GM12874 (cell line): Measurements from ENCODE around the gene SDR39U1.

ENCODE experiments used
- TF ChIP-seq, protein P1 (sequence below): IDR thresholded peaks from 2 replicates; pipeline ENCODE4 v1.5.1; 2011; ENCODE audit warnings: low read depth, mild to moderate bottlenecking, control low read depth, low read length, moderate library complexity; ENCODE audit not compliant: insufficient read depth

Gene SDR39U1

DNA sequence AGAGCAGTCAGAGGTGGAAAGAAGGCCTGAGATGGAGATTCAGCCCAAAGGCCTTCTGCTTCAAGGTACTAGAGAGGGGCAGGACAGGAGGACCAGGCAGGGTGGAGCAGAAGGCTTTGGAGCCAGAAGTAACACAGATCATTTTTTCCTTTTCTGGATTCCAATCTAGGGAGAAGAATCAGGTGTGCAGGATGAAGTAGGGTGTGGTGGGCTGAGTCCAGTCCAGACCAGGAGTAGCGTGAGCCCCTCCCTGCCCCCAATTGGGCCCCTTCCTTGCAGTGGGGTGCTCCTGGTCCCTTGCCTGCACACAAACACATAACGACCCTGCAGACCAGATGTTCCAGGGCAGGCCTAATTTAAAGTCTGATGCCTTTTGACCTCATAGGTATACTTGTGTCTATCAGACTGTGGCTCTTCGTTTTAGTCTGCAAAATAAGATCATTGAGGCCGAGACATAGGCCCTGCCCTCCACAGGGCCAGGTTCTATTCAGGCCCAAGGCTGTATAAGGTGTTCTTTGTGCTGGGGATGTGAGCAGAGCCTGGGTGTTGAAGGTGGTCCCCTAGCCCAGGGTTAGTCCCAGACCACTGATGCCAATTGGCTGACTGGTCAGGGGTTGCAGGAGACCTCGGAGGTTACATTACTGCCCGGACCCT is 44.8 kb downstream of the SDR39U1 start:
- TF ChIP-seq, protein P1, sequence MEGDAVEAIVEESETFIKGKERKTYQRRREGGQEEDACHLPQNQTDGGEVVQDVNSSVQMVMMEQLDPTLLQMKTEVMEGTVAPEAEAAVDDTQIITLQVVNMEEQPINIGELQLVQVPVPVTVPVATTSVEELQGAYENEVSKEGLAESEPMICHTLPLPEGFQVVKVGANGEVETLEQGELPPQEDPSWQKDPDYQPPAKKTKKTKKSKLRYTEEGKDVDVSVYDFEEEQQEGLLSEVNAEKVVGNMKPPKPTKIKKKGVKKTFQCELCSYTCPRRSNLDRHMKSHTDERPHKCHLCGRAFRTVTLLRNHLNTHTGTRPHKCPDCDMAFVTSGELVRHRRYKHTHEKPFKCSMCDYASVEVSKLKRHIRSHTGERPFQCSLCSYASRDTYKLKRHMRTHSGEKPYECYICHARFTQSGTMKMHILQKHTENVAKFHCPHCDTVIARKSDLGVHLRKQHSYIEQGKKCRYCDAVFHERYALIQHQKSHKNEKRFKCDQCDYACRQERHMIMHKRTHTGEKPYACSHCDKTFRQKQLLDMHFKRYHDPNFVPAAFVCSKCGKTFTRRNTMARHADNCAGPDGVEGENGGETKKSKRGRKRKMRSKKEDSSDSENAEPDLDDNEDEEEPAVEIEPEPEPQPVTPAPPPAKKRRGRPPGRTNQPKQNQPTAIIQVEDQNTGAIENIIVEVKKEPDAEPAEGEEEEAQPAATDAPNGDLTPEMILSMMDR: no peak

DNA sequence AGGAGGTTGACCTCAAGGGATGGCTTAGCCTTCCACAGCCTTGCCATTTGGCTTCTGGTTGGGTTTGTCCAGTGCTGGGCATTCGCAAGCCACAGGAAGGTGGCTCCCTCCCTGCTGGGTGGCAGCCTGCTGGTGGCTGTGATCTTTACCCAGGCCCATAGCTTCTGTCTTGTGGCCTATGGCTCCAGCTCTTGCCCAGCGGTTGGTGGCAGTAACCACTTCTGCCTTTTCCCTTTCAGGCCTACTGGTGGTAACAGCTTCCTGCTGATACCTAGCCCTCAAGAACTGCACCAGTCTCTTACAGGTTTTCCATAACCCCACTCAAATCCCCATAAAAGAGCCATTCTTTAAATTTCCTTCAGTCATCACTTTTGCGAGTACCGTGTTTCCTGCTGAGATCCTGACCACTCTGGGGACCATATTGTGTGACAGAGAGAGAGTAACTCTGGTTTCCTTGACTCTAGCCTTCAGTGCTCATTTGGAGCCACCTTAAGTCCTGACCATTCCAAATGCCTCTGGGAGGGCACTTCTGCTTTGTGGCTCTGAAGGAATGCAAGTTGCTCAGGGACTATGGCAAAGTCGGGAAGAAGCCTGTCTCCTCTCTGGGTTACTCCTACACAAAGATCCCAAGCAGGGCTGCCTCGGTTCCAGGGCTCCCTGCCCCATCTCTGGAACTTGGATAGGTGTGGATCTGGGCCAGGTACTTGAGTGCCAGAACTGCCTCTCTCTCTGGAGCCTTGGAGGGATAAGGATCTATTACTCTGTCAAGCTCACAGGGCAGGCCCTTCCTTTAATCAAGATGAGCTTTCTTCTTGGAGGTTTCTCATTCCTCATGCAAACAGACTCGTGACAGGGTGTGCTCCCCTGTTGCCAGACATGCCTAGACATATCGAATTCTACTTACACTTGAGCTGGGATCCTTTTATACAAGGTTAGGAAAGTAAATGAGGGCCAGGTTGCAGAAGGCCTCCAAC is 46.7 kb downstream of the SDR39U1 start:
- TF ChIP-seq, protein P1: no peak

DNA sequence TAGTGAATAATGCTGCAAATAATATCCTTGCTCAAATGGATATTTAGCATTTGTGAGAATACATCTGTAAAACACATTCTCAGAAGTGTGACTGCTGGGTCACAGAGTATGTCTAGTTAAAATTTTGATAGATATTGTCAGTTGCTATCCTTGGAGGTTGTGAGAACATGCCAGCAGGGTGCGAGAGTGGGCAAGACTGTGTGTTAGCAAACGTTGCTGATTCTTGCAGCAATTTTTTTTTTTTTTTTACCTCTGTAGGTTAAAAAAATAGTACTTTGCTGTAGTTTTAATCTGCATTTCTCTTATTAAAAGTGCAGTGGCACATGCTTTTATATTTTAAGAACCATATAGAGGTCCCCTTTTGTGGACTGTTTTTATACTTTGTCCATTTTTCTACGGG is 48.3 kb downstream of the SDR39U1 start:
- TF ChIP-seq, protein P1: no peak

DNA sequence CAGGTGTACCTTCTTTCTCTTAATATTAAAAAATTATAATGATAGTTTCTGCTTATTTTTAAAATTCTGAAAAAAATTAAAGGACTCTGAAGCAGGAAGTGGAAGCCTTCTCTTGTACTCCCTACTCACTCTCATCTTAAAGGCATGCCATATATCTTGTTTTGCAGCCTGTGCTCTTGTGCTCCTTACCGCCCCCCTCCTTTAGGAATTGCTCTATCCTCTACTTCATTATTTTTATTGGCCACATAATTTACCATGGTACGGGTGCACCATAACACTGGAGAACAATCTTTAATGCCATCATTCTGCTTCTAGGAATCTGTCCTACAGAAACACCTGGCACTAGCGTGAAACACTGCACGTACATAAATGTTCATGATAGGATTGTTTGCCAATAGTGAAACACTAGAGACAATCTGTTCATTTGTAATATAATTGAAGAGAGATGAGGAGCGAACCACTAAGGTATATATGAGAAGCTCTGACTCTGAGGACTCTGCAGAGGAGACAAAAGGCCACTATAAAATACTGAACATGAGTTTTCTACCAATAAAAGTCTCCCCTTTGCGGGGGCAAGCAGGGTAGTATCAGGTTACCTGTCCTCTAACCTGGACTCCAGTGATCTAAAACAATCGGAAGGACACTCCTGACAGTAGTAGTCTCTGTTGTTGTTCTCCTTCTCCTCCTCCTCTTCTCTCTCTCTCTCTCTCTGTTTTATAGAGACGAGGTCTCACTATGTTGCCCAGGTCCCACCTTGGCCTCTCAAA is 50.1 kb downstream of the SDR39U1 start:
- TF ChIP-seq, protein P1: no peak

DNA sequence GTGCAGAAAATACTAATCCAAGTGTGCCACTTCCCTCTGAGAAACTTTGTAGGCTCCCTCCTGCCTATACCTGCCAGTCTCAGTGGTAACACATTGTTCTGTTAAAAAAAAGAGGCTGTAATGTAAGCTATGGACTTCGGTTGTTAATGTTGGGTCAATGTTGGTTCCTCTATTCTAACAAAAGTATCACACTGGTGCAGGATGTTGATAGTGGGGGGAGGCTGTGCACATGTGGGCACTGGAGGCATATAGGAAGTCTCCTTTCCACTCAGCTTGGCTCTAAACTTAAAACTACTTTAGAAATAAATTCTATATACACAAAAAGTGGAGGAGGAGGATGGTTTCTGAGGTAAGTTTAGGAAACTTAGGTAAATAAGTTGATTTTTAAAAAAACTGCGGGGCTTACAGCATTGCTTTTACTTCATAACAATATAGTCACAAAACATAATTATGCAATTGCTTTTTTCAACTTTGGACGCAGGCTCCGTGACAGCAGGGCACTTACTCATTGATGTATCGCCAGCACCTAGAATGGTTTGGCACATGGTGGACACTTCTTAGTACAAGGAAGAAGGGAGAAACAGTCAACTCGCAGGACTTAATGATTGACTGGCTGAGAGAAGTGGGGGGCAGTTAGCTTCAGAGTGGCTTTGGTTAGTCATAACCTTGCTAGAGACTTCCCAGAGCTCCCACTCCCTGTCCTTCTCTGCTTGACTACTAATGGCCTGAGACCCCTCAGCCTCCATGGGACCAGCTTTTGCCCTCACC is 51.7 kb downstream of the SDR39U1 start:
- TF ChIP-seq, protein P1: no peak
